K562 (cell line): ENCODE measurements around the gene LATS2. TPM values are rescaled to one million over a fixed set of nuclear protein-coding genes. Genes with fewer than 3 reads are reported as not detected.

ENCODE experiments used
- ATAC-seq: fragments of 200-7000 bp; cut with Tn5 transposase; 3 replicates; pipeline ENCODE4 v1.9.1; 2020; ENCODE audit warnings: moderate library complexity
- BruUV-seq: library from RNA; stranded (reverse); fragments of 400-500 nt; replicated peaks from 2 replicates; lab custom pipeline; 2021; lab: Mats Ljungman, UMichigan
- CTCF ChIA-PET: fragments of 300-600 bp; formaldehyde crosslinking; extraction: SDS; loops from one replicate; lab custom pipeline; 2021; ENCODE audit warnings: low intra/inter-chr PET ratio; lab: Yijun Ruan, JAX
- POLR2A ChIA-PET: fragments of 300-600, 350-650 bp; sonication (Branson Sonifier 250); formaldehyde crosslinking; extraction: SDS; loops from one replicate; lab custom pipeline; 2021; ENCODE audit warnings: antibody characterized with exemption, inconsistent platforms; lab: Yijun Ruan, JAX
- DNase-seq, 4 experiments: peaks; one replicate each; pipeline versions ENCODE4 v3.0.0 to v3.0.0-alpha.2; 2011 to 2018; ENCODE audit warnings: low spot score in 3 of 4, mixed read lengths in 3 of 4; ENCODE audit errors: extremely low read depth in 1 of 4
- FAIRE-seq: peaks from 2 replicates; lab custom pipeline; 2011; peaks lifted over from hg19 to GRCh38; lab: Jason Lieb, UNC
- H2AFZ ChIP-seq: 2 replicates; pipeline ENCODE4 v1.6.0; 2011; ENCODE audit warnings: low read depth, low read length, control low read depth, inconsistent platforms
- H3K27ac ChIP-seq: fragments of 200-600 bp; 3 replicates; pipeline ENCODE4 v1.8.0; 2011; ENCODE audit warnings: low read depth, mild to moderate bottlenecking, control low read depth, inconsistent platforms, low read length, moderate library complexity, mixed read lengths; ENCODE audit errors: extremely low read depth
- H3K27me3 ChIP-seq, 2 experiments: fragments of 300-600 bp in 1 of 2; 2 replicates in 1 of 2; 3 replicates in 1 of 2; pipeline versions ENCODE4 v1.6.0 to v1.8.0; 2011; ENCODE audit warnings: inconsistent platforms in 2 of 2, low read length in 2 of 2, mild to moderate bottlenecking in 1 of 2, mixed read lengths in 1 of 2, moderate library complexity in 1 of 2; ENCODE audit not compliant: control insufficient read depth in 2 of 2, insufficient read depth in 2 of 2
- H3K36me3 ChIP-seq: fragments of 300-600 bp; 3 replicates; pipeline ENCODE4 v1.8.0; 2011; ENCODE audit warnings: mild to moderate bottlenecking, low read length, inconsistent platforms; ENCODE audit not compliant: control insufficient read depth, insufficient read depth
- H3K4me1 ChIP-seq, 2 experiments: fragments of 200-600 bp in 1 of 2; replicated peaks in 1 of 2; 2 replicates in 1 of 2; 3 replicates in 1 of 2; pipeline versions ENCODE4 v1.5.1 to v1.8.0; 2011; ENCODE audit warnings: inconsistent platforms in 2 of 2, low read length in 2 of 2, mild to moderate bottlenecking in 1 of 2, mixed read lengths in 1 of 2, moderate library complexity in 1 of 2; ENCODE audit not compliant: control insufficient read depth in 2 of 2, insufficient read depth in 2 of 2
- H3K4me2 ChIP-seq: 2 replicates; pipeline ENCODE4 v1.6.1; 2011; ENCODE audit warnings: low read length, control low read depth, inconsistent platforms, mixed read lengths; ENCODE audit not compliant: insufficient read depth
- H3K4me3 ChIP-seq: fragments of 200-600 bp; sonication (generic), shearing (Covaris generic); 2 replicates; pipeline ENCODE4 v1.5.1; 2016; ENCODE audit warnings: control low read depth, inconsistent platforms
- H3K79me2 ChIP-seq: fragments of 200-600 bp; 3 replicates; pipeline ENCODE4 v1.8.0; 2011; ENCODE audit warnings: low read length, inconsistent platforms; ENCODE audit not compliant: control insufficient read depth, insufficient read depth
- H3K9ac ChIP-seq, 2 experiments: 2 replicates each; pipeline versions ENCODE4 v1.6.0 to v1.6.1; 2011; ENCODE audit warnings: low read depth in 2 of 2, low read length in 2 of 2, control low read depth in 1 of 2, inconsistent platforms in 1 of 2, mild to moderate bottlenecking in 1 of 2, mixed read lengths in 1 of 2; ENCODE audit not compliant: insufficient read depth in 1 of 2
- H3K9me1 ChIP-seq: one replicate; pipeline ENCODE4 v1.6.0; 2011; ENCODE audit warnings: inconsistent platforms, mild to moderate bottlenecking, low read length, moderate library complexity; ENCODE audit not compliant: control insufficient read depth, insufficient read depth
- H3K9me3 ChIP-seq: replicated peaks from 2 replicates; pipeline ENCODE4 v1.5.1; 2011; ENCODE audit warnings: low read depth, low read length, inconsistent platforms; ENCODE audit not compliant: control insufficient read depth, insufficient read depth
- H4K20me1 ChIP-seq: replicated peaks from 2 replicates; pipeline ENCODE4 v1.6.1; 2011; ENCODE audit warnings: low read length, inconsistent platforms, mixed read lengths; ENCODE audit not compliant: control insufficient read depth, insufficient read depth
- ARID2 ChIP-seq: fragments of 450-650 bp; IDR thresholded peaks from 2 replicates; pipeline ENCODE4 v1.6.1; 2017; ENCODE audit warnings: antibody characterized with exemption, mild to moderate bottlenecking
- CBFB ChIP-seq: sonication (generic); formaldehyde crosslinking; IDR thresholded peaks from 2 replicates; pipeline ENCODE4 v1.4.0; 2020; ENCODE audit warnings: mild to moderate bottlenecking, missing genetic modification reagents
- MEF2D ChIP-seq: conservative IDR thresholded peaks from 2 replicates; pipeline ENCODE4 v1.6.1; 2016; ENCODE audit warnings: low read depth, missing genetic modification characterization, missing compliant biosample characterization
- PBX2 ChIP-seq, 2 experiments: IDR thresholded peaks in 1 of 2; conservative IDR thresholded peaks in 1 of 2; 2 replicates each; pipeline ENCODE4 v1.6.1; 2016; ENCODE audit warnings: low read depth in 2 of 2, mild to moderate bottlenecking in 1 of 2, missing compliant biosample characterization in 1 of 2, missing genetic modification characterization in 1 of 2, moderate library complexity in 1 of 2
- TAF9B ChIP-seq: fragments of 450-650 bp; IDR thresholded peaks from 2 replicates; pipeline ENCODE4 v1.6.1; 2018; ENCODE audit warnings: mild to moderate bottlenecking; ENCODE audit not compliant: partially characterized antibody
- ZNF57 ChIP-seq: fragments of 450-650 bp; formaldehyde crosslinking; IDR thresholded peaks from 2 replicates; pipeline ENCODE4 v1.4.0; 2020; ENCODE audit warnings: mild to moderate bottlenecking, moderate library complexity
- WGBS: fragments of 100-300 bp; shearing (Covaris generic); methylation state at CpG from one replicate; pipeline ENCODE4 v1.1.6; 2016; ENCODE audit warnings: low coverage, mixed read lengths; ENCODE audit not compliant: insufficient coverage; ENCODE audit errors: missing lambda C conversion rate; 5-methylcytosine and 5-hydroxymethylcytosine counted together
- in situ Hi-C: fragments of 300-500 bp; cut with MboI; formaldehyde crosslinking; loops from 4 replicates; pipeline ENCODE4 v1.15.0; 2018; ENCODE audit warnings: inconsistent platforms, mixed read lengths
- intact Hi-C: fragments of 100-400 bp; cut with micrococcal nuclease; formaldehyde crosslinking; loops from 2 replicates; pipeline ENCODE4 v1.14.2; 2022
- polyA plus RNA-seq, 8 experiments: library from polyadenylated mRNA; depleted of rRNA in 4 of 8; stranded (reverse) in 5 of 8; unstranded in 3 of 8; fragments of >200 nt; fragmentation: Nextera tagmentation in 2 of 8; fragmentation: Illumina TruSeq in 1 of 8; extraction: Ambion mirVana in 2 of 8; extraction: Trizol in 1 of 8; gene quantifications; 2 replicates each; pipeline versions ENCODE4 v1.2.1 to v1.2.3, GENCODE V29; 2011 to 2014; ENCODE audit warnings: inconsistent platforms in 1 of 8, missing spikeins in 1 of 8
- total RNA-seq, 7 experiments: library from RNA; depleted of rRNA in 6 of 7; stranded (reverse); fragments of >200 nt in 6 of 7; fragmentation: Illumina TruSeq in 2 of 7; extraction: Trizol in 2 of 7; gene quantifications; 2 replicates each; pipeline versions ENCODE4 v1.2.1 to v1.2.3, GENCODE V29; 2011 to 2021; ENCODE audit warnings: low replicate concordance in 1 of 7

The LATS2 gene
- total and polyA plus RNA-seq, 9 of the 15 experiments (the other 6 are each of a cell fraction or from before 2014, with no cell fraction given): 0.18 to 3.7 (median 0.76) TPM

GRCh38 chr13:21100211-21100610, 38.8 kb upstream of the LATS2 start:
- Histone ChIP-seq H3K27me3 (no peaks in the 10 kb centered on the region; a peak in 2 of 5 replicates), H3K4me3 (no peak overlapping the region), H3K9me1 (no peaks in the 10 kb centered on the region), H2AFZ (no peak overlapping the region), H3K9ac (no peak overlapping the region), H3K4me1 (no peaks in the 10 kb centered on the region; a peak in 1 of 5 replicates), H3K36me3 (no peaks in the 10 kb centered on the region), H3K4me2 (no peak overlapping the region), H3K79me2 (no peaks in the 10 kb centered on the region), H3K9me3 (no peaks in the 10 kb centered on the region), H3K27ac (no peak overlapping the region), H4K20me1 (no peaks in the 10 kb centered on the region)
- FAIRE-seq (no peak), ATAC-seq (no peak), DNase-seq (no peak)
- 15% methylated on average over 7 of the region's 7 CpGs for WGBS
- in situ Hi-C loops (loop anchor here (10.0 kb wide), 1 partner anchor 155 kb away; no protein-coding TSS in a partner anchor), intact Hi-C loops (loop anchor here (10.0 kb wide), 1 partner anchor 375 kb away; no protein-coding TSS in a partner anchor)
- ChIA-PET CTCF (no interaction called here), POLR2A (no interaction called here)
- no TSS peak for BruUV-seq
- no peak for TF ChIP-seq MEF2D (tag)
- TF ChIP-seq TAF9B: no peak
- TF ChIP-seq PBX2 (CRISPR knock-in tag; IDR thresholded peaks at IDR 0.05; ENCODE audit: low read depth): no peak
- no peak for TF ChIP-seq PBX2 (tag; conservative IDR thresholded peaks at IDR 0.05; ENCODE audit: low read depth)
- TF ChIP-seq ARID2: no peak
- TF ChIP-seq ZNF57 (CRISPR knock-in tag): no peak
- TF ChIP-seq CBFB (CRISPR knock-in tag): no peak
